NCI-H1436 treated with DMSO at 0.1 percent for 48 hours (cell line): ENCODE data around the gene SLC43A2.

ENCODE experiments used
- DNase-seq: peaks from one replicate; lab custom pipeline; 2025; lab: John Stamatoyannopoulos, UW

Gene SLC43A2

GRCh38 chr17:1562176-1562643 is 66.4 kb downstream of the SLC43A2 start:
- no peak for DNase-seq

- DNase-seq: no peak
These were observed 67.0 kb downstream of the SLC43A2 start for GRCh38 chr17:1561420-1562175.

GRCh38 chr17:1560858-1561355 is 67.7 kb downstream of the SLC43A2 start:
- DNase-seq: no peak

- DNase-seq: no peak
These were observed 68.4 kb downstream of the SLC43A2 start for GRCh38 chr17:1560101-1560857.

DNA sequence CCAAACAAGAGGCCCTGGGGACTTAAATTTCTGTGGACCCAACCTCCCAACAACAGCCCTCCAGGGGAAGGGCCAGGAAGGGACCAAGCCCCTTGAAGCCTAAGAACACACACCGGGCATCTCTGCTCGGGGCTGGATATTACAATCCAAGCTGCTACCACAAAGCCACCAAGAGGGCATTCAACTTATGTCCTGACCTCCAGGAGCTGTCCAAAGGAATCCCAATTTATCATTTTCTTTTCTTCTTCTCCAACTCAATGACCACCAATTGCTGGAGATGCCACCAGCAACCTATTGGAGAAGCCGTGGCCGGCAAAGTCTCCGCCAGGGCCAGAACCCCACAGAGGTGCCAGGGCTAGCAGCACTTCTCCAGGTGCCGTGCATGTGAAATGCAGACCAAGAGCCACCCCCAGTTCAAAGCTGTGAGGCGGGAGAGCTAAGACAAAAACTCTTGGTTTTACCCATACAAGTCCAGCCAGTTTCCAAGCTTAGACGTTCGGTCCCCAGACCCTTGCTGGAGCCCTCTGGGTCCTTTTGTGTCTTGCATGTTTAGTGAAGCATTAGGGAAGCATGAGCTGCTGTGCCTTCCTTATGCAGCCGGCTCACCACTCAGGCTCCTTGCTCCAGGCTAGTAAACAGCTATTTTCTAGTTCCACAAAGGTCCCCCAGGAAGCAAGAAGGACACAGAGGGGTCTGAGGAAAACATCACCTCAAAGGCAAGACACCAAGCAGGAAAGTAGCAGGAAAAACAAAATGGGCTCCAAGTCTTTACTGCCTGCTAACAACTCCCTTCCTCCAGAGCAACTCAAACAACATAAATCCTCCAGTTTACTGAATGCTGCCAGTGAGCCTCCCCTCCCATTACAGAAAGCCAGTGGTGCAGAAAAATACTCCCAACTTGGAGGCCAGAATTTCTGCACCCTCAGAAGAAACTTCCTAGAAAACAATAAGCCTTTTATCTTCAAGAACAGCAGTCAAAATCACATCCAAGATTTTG is 69.3 kb downstream of the SLC43A2 start:
- DNase-seq: no peak

DNA sequence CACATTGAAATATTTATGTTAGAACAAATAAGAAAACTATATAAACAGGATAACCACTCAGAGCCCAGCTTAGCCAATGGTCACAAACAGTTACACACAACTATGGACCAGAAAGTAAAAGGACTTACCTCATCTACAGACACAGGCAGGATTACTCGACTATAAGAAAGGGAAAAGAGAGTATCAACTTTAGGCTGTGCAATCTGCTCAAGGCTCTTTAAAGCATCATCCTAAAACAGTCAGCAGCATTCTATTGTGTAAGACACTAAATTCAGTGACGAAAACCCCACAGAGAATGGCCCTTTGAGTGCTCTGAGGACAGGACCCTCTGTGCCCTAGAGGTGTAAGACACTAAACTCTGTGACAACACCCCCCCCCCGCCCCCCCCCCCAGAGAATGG is 70.2 kb downstream of the SLC43A2 start:
- DNase-seq: no peak

- no peak for DNase-seq
These were observed 71.1 kb downstream of the SLC43A2 start for GRCh38 chr17:1557355-1558095.

DNA sequence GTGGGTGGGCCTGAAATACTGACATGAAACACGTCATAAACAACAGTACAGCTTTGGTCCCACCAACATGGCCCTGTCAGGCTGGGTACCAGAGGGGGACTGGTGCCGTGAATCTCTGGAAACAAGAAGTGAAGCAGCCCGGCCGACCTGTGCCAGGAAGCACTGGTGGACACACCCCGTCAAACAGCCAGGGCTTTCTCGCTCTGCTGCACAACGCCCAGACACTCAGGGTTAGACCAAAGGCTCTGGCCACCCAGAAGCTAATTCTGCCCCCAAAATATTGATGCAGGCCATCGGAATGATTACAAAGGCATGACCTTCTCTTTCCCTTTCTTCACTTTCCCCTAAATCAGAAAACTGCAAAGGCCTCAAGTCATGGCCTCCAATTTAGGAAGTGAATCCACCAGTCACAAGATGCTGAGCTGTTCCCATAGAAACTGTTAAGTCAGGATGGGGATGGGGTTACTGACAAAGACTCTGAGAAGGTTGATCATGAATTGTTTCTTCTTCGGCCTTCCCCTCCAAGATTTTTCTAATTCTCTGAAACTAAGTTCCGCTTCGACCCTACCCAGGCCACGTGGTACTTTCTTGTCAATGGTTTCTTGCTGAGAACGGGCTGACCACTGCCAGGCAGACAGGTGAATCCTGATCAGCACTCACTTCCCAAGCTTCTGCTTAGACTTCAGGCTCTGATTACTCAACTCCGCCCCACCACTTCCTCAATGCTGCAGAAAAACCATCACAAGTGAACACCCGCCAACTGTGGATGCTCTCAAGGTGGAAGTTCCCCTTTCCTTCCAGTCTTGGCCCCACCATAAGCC is 72.8 kb downstream of the SLC43A2 start:
- DNase-seq: no peak

DNA sequence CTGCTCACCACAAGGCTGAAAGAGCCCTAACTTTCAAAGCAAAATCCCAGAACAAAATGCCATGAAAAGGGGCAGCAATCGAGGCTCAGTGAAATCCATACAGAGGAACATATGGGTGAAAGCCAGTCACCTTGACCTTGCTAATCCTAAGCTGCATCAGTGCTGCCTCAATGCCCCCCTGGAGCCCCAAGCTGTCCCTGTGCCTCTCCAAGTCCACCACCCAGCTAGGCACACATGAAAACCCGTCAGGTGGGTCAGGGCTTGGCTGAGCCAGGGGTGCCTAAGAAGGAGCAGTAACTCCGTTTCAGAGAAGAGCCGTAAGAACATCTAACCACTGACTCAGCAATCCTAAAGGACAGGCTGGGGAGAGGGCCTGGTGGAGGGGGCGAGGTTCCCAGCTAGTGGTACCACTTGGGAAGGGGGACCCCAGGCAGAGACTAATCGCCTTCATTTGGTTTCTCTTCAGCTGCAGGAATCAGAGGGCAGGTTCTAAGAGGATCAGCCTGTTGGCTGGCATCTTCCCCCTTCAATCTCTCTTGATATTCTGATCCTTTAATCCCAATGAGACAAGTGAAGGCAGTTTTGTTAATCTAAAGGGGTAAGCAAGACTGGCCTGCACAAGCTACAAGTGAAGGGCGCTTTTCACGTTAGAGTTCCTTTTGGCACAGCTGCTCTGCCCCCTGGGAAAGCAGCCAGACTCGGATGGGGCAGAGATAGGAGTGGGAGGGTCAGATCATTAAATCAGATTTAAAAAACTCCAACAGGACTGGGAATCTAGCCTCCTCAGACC is 73.7 kb downstream of the SLC43A2 start:
- no peak for DNase-seq

DNA sequence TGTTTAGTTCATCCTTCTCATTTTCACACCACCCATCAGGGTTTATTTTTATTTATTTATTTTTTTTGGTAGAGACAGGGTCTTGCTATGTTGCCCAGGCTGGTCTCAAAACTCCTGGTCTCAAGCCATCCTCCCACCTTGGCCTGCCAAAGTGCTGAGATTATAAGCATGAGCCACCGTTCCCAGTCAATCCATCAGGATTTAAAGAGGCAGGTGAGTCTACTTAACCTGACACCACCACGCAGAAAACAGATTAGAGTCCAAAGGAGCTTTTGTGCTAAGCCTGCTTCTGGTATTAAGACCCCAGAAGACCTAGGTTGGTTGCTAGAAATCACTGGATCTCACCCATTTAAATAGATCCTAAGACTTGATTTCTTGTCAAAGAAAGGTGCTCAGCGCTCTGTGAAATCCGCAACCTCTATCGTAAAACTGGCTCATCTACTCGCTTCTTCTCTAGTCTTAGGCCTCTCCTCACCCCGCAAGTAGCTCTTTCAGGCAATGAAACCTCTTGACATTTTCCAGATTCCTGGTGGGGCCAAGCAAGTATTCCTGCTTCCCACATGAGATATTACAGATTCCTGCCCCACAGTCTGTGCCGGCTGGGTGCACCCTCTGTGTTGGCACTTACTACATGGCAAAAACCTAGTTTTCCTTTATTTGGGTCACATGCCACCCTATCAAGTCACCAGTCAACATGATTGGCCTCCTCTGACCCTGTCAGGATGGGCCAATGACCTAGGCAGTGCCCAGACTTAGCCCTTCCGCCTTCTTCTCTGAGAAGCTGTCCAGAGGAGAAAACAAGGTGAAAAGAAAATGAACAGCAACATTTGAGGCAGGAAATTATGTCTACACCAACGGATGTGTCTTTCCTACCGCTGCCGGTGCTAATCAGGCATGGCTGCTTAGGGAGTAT is 75.0 kb downstream of the SLC43A2 start:
- no peak for DNase-seq

DNA sequence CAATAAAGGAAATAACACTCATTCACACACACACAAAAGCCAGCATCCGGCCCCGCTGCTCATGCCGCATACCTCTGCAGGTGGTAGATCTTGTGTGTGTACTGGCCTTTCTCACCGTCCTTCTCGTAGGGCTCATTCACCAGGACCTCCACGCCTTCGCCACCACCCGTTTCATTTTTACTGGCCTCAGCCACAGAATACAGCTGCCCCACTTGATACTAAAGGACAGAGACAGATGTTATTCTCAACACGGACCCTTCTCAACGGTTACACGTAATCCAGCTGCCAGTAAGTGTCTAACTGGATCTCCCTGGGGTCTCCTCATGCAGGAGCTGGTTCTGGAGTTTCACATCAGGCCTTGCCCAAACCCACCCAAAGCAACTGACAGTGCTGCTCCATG is 75.7 kb downstream of the SLC43A2 start:
- no peak for DNase-seq

DNA sequence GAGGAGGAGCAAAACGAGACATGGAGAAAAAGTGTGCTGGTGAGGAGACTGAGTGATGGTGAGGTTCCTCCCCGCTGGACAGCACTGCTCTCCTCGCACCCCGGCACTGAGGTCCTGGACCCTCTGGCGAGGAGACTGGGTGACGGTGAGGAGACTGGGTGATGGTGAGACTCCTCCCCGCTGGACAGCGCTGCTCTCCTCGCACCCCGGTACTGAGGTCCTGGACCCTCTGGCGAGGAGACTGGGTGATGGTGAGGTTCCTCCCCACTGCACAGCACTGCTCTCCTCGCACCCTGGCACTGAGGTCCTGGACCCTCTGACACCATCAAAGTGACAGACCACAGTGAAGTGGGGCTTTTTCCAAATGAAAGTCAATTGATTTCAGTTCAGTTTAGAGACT is 76.9 kb downstream of the SLC43A2 start:
- no peak for DNase-seq

DNA sequence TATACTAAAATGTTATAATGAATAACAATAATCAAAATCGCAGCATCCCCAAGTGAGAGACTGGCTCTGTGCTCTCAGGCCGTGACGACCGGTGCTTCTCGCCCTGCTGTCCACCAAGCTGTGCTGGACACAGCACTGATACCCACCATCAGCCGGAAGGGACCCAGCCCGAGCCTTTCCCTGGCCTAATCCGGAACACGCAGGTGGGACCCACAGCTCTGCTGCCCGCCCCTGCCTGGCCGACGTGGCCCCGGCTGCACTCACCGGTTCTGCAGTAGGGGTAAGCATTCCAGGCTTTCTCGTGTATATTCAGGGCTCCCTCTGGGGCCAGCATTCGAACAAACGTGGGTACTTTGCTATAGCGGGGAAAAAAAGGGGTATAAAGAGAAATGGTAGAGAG is 80.6 kb downstream of the SLC43A2 start:
- no peak for DNase-seq

- no peak for DNase-seq
These were observed 82.2 kb downstream of the SLC43A2 start for GRCh38 chr17:1546292-1546922.

DNA sequence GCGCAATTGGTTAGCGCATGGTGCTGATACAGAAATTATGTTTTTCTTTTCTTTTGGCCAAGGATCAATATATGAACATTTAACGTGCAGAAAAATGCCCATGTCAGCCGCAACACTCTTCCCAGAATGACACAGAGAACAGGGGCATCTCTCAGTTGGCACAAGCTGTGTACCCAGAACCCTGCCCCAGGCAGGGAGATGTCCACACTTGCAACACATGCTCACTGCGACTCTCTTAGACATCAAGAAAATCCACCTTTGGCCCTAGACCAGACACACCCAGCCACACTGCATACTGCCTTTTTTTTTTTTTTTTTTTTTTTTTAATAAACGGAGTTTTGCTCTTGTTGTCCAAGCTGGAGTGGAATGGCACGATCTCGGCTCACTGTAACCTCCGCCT is 83.0 kb downstream of the SLC43A2 start:
- no peak for DNase-seq

DNA sequence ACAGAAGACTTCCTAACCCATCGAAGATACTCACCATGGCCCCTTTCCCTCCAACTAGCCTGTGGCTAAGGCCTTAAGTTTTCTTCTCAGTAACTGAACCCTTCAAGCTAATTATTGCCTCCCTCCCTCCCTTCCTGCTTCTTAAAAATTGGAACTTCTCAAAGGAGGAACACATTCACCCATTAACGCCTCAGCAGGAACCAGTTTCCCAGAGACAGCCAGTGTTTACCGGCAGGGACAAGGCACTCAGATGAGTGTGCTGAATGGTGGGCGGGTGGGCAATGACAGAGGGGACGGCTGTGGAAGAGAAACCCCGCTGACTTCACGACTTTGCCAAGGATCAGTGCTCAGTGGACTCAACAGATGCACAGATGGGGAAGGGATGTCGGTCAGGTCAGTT is 86.3 kb downstream of the SLC43A2 start:
- no peak for DNase-seq

DNA sequence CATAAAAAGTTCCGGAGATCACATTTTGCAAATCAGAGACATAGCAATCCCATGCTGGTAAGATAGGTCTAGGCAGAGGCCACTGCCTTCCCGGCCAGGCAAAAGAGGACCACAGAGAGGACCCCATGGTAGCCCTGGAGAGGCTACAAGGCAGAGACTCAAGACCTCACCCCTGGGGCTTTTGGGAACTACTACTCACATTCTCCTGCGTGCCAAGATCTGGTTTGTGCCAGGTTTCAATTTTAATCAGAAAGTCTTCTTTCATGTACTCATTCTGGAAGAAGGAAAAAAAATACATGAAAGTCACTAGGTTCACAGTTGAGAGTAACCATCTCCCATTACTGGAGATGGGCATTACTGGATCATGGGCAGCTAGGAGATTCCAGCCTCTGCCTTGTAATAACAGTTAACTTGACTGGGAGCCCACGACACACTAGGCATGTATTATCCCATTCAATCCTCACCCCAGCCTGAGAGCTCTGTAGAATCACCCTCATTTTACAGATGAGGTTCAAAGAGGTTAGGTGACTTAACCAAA is 87.2 kb downstream of the SLC43A2 start:
- no peak for DNase-seq

GRCh38 chr17:1539811-1540210 is 88.8 kb downstream of the SLC43A2 start:
- no peak for DNase-seq
